Chondrocyte (in vitro differentiated cells): ENCODE data around the gene RTN4RL1. TPM values are rescaled to one million over a fixed set of nuclear protein-coding genes. Genes with fewer than 3 reads are reported as not detected.

Experiments
- DNase-seq: peaks from one replicate; pipeline ENCODE4 v3.0.0; 2021; ENCODE audit warnings: mixed read lengths, low spot score
- H3K27ac Mint-ChIP-seq: one replicate; pipeline ENCODE4 v1.8.0; 2021; ENCODE audit warnings: mild to moderate bottlenecking, moderate library complexity, mixed read lengths; ENCODE audit not compliant: unreplicated experiment
- H3K27me3 Mint-ChIP-seq: 2 replicates; pipeline ENCODE4 v1.8.0; 2021; ENCODE audit warnings: low read depth, mixed read lengths
- H3K36me3 Mint-ChIP-seq: 2 replicates; pipeline ENCODE4 v1.8.0; 2021; ENCODE audit warnings: low read depth, mixed read lengths
- H3K4me1 Mint-ChIP-seq: 2 replicates; pipeline ENCODE4 v1.8.0; 2021; ENCODE audit warnings: low read depth, mild to moderate bottlenecking, mixed read lengths
- H3K4me3 Mint-ChIP-seq: one replicate; pipeline ENCODE4 v1.8.0; 2021; ENCODE audit warnings: mild to moderate bottlenecking, moderate library complexity, mixed read lengths; ENCODE audit not compliant: unreplicated experiment
- H3K9me3 Mint-ChIP-seq: 2 replicates; pipeline ENCODE4 v1.8.0; 2021; ENCODE audit warnings: low read depth, mixed read lengths
- CTCF ChIP-seq: fragments of 200-600 bp; sonication (generic); IDR thresholded peaks from 2 replicates; pipeline ENCODE4 v1.5.0; 2021; ENCODE audit warnings: antibody characterized with exemption, mild to moderate bottlenecking, moderate library complexity
- total RNA-seq: library from RNA; stranded (reverse); gene quantifications from 3 replicates; pipeline ENCODE4 v1.2.1, GENCODE V29; 2021

The RTN4RL1 gene
- total RNA-seq, 1 donor from 2014 or later = 0.47 TPM

GRCh38 chr17:1965556-1966273 lies 59.4 kb downstream of the RTN4RL1 start:
- peaks cover 4% of the 10 kb centered on the region for H3K9me3 Mint-ChIP-seq
- H3K4me1 Mint-ChIP-seq = peaks cover 21% of the 10 kb centered on the region
- no peak for DNase-seq
- H3K27ac Mint-ChIP-seq = no peak overlapping the region
- no peak overlapping the region for H3K4me3 Mint-ChIP-seq
- H3K27me3 Mint-ChIP-seq = peaks cover 22% of the 10 kb centered on the region
- H3K36me3 Mint-ChIP-seq = no peaks in the 10 kb centered on the region
- no peak for TF ChIP-seq CTCF

GRCh38 chr17:1963250-1963649 lies 61.9 kb downstream of the RTN4RL1 start:
- Mint-ChIP-seq H3K9me3 (no peaks in the 10 kb centered on the region), H3K4me1 (peaks cover 40% of the 10 kb centered on the region), H3K27ac (no peak overlapping the region), H3K36me3 (no peaks in the 10 kb centered on the region), H3K4me3 (no peak overlapping the region), H3K27me3 (peaks cover 6% of the 10 kb centered on the region)
- TF ChIP-seq CTCF = no peak
- no peak for DNase-seq

- TF ChIP-seq CTCF = no peak
- H3K27ac Mint-ChIP-seq = no peak overlapping the region
- no peak overlapping the region for H3K4me3 Mint-ChIP-seq
- no peak for DNase-seq
- H3K4me1 Mint-ChIP-seq = peaks cover 43% of the 10 kb centered on the region
- no peaks in the 10 kb centered on the region for H3K27me3 Mint-ChIP-seq
- H3K36me3 Mint-ChIP-seq = no peaks in the 10 kb centered on the region
- H3K9me3 Mint-ChIP-seq = no peaks in the 10 kb centered on the region
These were observed 63.9 kb downstream of the RTN4RL1 start for GRCh38 chr17:1961189-1961588.

GRCh38 chr17:1960545-1960912 lies 64.6 kb downstream of the RTN4RL1 start:
- no peaks in the 10 kb centered on the region for H3K9me3 Mint-ChIP-seq
- H3K27me3 Mint-ChIP-seq = no peaks in the 10 kb centered on the region
- no peak overlapping the region for H3K4me3 Mint-ChIP-seq
- H3K27ac Mint-ChIP-seq = peak overlapping the region; percentile 67
- H3K4me1 Mint-ChIP-seq = peaks cover 36% of the 10 kb centered on the region
- no peaks in the 10 kb centered on the region for H3K36me3 Mint-ChIP-seq
- no peak for DNase-seq
- no peak for TF ChIP-seq CTCF

- H3K9me3 Mint-ChIP-seq = no peaks in the 10 kb centered on the region
- DNase-seq = no peak
- H3K4me1 Mint-ChIP-seq = peaks cover 35% of the 10 kb centered on the region
- H3K27me3 Mint-ChIP-seq = no peaks in the 10 kb centered on the region
- no peak for TF ChIP-seq CTCF
- H3K36me3 Mint-ChIP-seq = no peaks in the 10 kb centered on the region
- H3K27ac Mint-ChIP-seq = peak overlapping the region; percentile 67
- no peak overlapping the region for H3K4me3 Mint-ChIP-seq
These were observed 65.1 kb downstream of the RTN4RL1 start for GRCh38 chr17:1959871-1960544.
